H1 (cell line): ENCODE data around the gene HDAC9. TPM values are rescaled to one million over a fixed set of nuclear protein-coding genes. Genes with fewer than 3 reads are reported as not detected.

Source experiments
- TBP ChIP-seq: IDR thresholded peaks from 2 replicates; pipeline ENCODE4 v1.6.1; 2011; ENCODE audit warnings: low read depth, low read length, improper control_type of control experiment
- USF2 ChIP-seq: IDR thresholded peaks from 2 replicates; pipeline ENCODE4 v1.6.1; 2011; ENCODE audit warnings: low read length, improper control_type of control experiment
- polyA plus RNA-seq, 7 experiments: library from polyadenylated mRNA; depleted of rRNA in 3 of 7; stranded (reverse) in 5 of 7; unstranded in 2 of 7; fragments of >200 nt in 5 of 7; fragments of 200-250 nt in 2 of 7; gene quantifications; 1 replicate in 5 of 7; 2 replicates in 1 of 7; 4 replicates in 1 of 7; pipeline versions ENCODE4 v1.2.1 to v1.2.3, GENCODE V29; 2011 to 2013; ENCODE audit warnings: missing spikeins in 2 of 7, mixed read lengths in 2 of 7
- total RNA-seq: library from RNA; stranded (reverse); fragmentation: NEBNext Ultra II Directional; extraction: Animal tissue kit (Norgen Biotek cat#: 25700); gene quantifications from 2 replicates; pipeline ENCODE4 v1.2.1, GENCODE V29; 2021
- TF ChIP-seq, protein P1 (sequence below): fragments of 300-600 bp; sonication (generic); IDR thresholded peaks from 2 replicates; pipeline ENCODE4 v1.7.1; 2012; ENCODE audit warnings: low read length, moderate library complexity, mild to moderate bottlenecking, inconsistent platforms; ENCODE audit not compliant: insufficient replicate concordance

The HDAC9 gene
- total and polyA plus RNA-seq, 2 of the 8 experiments (the other 6 are each of a cell fraction or from before 2014, with no cell fraction given): 9.5 to 13.1 TPM

- TF ChIP-seq, protein P1, sequence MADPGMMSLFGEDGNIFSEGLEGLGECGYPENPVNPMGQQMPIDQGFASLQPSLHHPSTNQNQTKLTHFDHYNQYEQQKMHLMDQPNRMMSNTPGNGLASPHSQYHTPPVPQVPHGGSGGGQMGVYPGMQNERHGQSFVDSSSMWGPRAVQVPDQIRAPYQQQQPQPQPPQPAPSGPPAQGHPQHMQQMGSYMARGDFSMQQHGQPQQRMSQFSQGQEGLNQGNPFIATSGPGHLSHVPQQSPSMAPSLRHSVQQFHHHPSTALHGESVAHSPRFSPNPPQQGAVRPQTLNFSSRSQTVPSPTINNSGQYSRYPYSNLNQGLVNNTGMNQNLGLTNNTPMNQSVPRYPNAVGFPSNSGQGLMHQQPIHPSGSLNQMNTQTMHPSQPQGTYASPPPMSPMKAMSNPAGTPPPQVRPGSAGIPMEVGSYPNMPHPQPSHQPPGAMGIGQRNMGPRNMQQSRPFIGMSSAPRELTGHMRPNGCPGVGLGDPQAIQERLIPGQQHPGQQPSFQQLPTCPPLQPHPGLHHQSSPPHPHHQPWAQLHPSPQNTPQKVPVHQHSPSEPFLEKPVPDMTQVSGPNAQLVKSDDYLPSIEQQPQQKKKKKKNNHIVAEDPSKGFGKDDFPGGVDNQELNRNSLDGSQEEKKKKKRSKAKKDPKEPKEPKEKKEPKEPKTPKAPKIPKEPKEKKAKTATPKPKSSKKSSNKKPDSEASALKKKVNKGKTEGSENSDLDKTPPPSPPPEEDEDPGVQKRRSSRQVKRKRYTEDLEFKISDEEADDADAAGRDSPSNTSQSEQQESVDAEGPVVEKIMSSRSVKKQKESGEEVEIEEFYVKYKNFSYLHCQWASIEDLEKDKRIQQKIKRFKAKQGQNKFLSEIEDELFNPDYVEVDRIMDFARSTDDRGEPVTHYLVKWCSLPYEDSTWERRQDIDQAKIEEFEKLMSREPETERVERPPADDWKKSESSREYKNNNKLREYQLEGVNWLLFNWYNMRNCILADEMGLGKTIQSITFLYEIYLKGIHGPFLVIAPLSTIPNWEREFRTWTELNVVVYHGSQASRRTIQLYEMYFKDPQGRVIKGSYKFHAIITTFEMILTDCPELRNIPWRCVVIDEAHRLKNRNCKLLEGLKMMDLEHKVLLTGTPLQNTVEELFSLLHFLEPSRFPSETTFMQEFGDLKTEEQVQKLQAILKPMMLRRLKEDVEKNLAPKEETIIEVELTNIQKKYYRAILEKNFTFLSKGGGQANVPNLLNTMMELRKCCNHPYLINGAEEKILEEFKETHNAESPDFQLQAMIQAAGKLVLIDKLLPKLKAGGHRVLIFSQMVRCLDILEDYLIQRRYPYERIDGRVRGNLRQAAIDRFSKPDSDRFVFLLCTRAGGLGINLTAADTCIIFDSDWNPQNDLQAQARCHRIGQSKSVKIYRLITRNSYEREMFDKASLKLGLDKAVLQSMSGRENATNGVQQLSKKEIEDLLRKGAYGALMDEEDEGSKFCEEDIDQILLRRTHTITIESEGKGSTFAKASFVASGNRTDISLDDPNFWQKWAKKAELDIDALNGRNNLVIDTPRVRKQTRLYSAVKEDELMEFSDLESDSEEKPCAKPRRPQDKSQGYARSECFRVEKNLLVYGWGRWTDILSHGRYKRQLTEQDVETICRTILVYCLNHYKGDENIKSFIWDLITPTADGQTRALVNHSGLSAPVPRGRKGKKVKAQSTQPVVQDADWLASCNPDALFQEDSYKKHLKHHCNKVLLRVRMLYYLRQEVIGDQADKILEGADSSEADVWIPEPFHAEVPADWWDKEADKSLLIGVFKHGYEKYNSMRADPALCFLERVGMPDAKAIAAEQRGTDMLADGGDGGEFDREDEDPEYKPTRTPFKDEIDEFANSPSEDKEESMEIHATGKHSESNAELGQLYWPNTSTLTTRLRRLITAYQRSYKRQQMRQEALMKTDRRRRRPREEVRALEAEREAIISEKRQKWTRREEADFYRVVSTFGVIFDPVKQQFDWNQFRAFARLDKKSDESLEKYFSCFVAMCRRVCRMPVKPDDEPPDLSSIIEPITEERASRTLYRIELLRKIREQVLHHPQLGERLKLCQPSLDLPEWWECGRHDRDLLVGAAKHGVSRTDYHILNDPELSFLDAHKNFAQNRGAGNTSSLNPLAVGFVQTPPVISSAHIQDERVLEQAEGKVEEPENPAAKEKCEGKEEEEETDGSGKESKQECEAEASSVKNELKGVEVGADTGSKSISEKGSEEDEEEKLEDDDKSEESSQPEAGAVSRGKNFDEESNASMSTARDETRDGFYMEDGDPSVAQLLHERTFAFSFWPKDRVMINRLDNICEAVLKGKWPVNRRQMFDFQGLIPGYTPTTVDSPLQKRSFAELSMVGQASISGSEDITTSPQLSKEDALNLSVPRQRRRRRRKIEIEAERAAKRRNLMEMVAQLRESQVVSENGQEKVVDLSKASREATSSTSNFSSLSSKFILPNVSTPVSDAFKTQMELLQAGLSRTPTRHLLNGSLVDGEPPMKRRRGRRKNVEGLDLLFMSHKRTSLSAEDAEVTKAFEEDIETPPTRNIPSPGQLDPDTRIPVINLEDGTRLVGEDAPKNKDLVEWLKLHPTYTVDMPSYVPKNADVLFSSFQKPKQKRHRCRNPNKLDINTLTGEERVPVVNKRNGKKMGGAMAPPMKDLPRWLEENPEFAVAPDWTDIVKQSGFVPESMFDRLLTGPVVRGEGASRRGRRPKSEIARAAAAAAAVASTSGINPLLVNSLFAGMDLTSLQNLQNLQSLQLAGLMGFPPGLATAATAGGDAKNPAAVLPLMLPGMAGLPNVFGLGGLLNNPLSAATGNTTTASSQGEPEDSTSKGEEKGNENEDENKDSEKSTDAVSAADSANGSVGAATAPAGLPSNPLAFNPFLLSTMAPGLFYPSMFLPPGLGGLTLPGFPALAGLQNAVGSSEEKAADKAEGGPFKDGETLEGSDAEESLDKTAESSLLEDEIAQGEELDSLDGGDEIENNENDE: no peak
- TF ChIP-seq TBP (no peak), USF2 (no peak)
- TF ChIP-seq, all 59 proteins: peak for 0
These were observed 319.9 kb downstream of the HDAC9 start (continued) for GRCh38 chr7:18815261-18815960.
